Fibroblast of lung (primary cell): ENCODE measurements around the gene TTC27.

ENCODE experiments used
- EZH2 ChIP-seq: IDR thresholded peaks from 2 replicates; pipeline ENCODE4 v1.5.1; 2012; ENCODE audit warnings: low read length, control low read depth, mild to moderate bottlenecking; ENCODE audit errors: missing control alignments
- TF ChIP-seq, protein P1 (sequence below), 2 donors: IDR thresholded peaks in 1 of 2; conservative IDR thresholded peaks in 1 of 2; 1 replicate in 1 of 2; 2 replicates in 1 of 2; pipeline ENCODE4 v1.5.1; 2011 to 2012; ENCODE audit warnings: low read length in 2 of 2, control low read depth in 1 of 2, inconsistent platforms in 1 of 2, low read depth in 1 of 2, mild to moderate bottlenecking in 1 of 2

DNA sequence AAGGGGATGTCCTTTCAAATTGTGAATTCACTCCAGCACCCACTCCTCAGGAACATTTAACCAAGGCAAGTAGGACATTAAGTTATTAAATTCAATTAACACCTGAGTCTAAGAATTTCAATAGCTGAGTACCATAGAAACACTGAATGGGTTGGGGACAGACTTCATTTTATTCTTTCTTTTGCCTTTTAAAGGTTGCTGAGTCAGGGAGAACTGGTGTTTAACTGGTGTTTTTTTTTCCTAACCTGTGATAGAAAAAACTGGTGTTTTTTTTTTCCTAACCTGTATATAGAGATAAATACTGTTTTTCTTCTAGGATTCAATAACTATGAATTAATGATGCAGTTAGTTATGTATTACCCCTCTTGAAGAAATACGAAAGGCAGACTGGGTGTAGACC is 38.9 kb downstream of the TTC27 start:
- TF ChIP-seq, protein P1, sequence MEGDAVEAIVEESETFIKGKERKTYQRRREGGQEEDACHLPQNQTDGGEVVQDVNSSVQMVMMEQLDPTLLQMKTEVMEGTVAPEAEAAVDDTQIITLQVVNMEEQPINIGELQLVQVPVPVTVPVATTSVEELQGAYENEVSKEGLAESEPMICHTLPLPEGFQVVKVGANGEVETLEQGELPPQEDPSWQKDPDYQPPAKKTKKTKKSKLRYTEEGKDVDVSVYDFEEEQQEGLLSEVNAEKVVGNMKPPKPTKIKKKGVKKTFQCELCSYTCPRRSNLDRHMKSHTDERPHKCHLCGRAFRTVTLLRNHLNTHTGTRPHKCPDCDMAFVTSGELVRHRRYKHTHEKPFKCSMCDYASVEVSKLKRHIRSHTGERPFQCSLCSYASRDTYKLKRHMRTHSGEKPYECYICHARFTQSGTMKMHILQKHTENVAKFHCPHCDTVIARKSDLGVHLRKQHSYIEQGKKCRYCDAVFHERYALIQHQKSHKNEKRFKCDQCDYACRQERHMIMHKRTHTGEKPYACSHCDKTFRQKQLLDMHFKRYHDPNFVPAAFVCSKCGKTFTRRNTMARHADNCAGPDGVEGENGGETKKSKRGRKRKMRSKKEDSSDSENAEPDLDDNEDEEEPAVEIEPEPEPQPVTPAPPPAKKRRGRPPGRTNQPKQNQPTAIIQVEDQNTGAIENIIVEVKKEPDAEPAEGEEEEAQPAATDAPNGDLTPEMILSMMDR (conservative IDR thresholded peaks at IDR 0.05 in 1 of 2, IDR thresholded peaks at IDR 0.05 in 1 of 2; ENCODE audit: low read depth in 1 of 2, low read length in 2 of 2), result no peak
- no peak for TF ChIP-seq EZH2
